Measurements from ENCODE around the gene VASP. TPM values are rescaled to one million over a fixed set of nuclear protein-coding genes. Genes with fewer than 3 reads are reported as not detected.
A peak's percentile ranks its signal among the peaks of the same experiment; 100 is the strongest.

VASP gene
- total and polyA plus RNA-seq, 9 of the 15 experiments (the other 6 are each of a cell fraction or from before 2014, with no cell fraction given) = 16.7 to 261 (median 112) TPM

GRCh38 chr19:45477713-45478453 is 29.4 kb upstream of the VASP start (continued):
- TF ChIP-seq E2F3 (CRISPR knock-in tag; IDR thresholded peaks at IDR 0.05) (no peak), PBX2 (CRISPR knock-in tag; IDR thresholded peaks at IDR 0.05; ENCODE audit: low read depth) (no peak), PBX2 (tag; conservative IDR thresholded peaks at IDR 0.05; ENCODE audit: low read depth) (peak; percentile 53; the same call in 1 of the 2 replicates), CCAR2 (IDR thresholded peaks at IDR 0.05; ENCODE audit: low read depth, low read length) (no peak), TFAM (CRISPR knock-in tag; conservative IDR thresholded peaks at IDR 0.05) (no peak), CBX3 (IDR thresholded peaks at IDR 0.05; ENCODE audit: borderline replicate concordance in 1 of 2, low read length in 2 of 2) (no peak), ATF3 (IDR thresholded peaks at IDR 0.05) (no peak), ATF3 (CRISPR knock-in tag; conservative IDR thresholded peaks at IDR 0.05) (no peak), HDAC6 (IDR thresholded peaks at IDR 0.05; ENCODE audit: low read depth, low read length) (no peak), ZBTB12 (CRISPR knock-in tag; IDR thresholded peaks at IDR 0.05) (no peak), ELF1 (tag; IDR thresholded peaks at IDR 0.05) (peak; percentile 41), PKNOX1 (IDR thresholded peaks at IDR 0.05) (peak; percentile 74), PTBP1 (IDR thresholded peaks at IDR 0.05; ENCODE audit: low read depth, low read length) (no peak), PTTG1 (tag; IDR thresholded peaks at IDR 0.05; ENCODE audit: low read depth) (no peak)

Measured in K562 (cell line).